DOHH2 (cell line): Measurements from ENCODE around the gene DENND1A.

ENCODE experiments used
- H3F3A ChIP-seq: fragments of 200-600 bp; sonication (generic), shearing (Covaris generic); 2 replicates; pipeline ENCODE4 v1.6.0; 2016; ENCODE audit warnings: antibody characterized with exemption, mild to moderate bottlenecking; ENCODE audit not compliant: control insufficient read depth, insufficient read depth
- H3K27ac ChIP-seq: fragments of 200-600 bp; sonication (generic); 2 replicates; pipeline ENCODE4 v1.5.1; 2014; ENCODE audit warnings: low read depth, mild to moderate bottlenecking, low read length, moderate library complexity
- H3K27me3 ChIP-seq: fragments of 200-600 bp; sonication (generic); 2 replicates; pipeline ENCODE4 v1.6.1; 2014; ENCODE audit warnings: mild to moderate bottlenecking, low read length, mixed read lengths; ENCODE audit not compliant: control insufficient read depth
- H3K36me3 ChIP-seq: fragments of 200-600 bp; sonication (generic); 2 replicates; pipeline ENCODE4 v1.6.1; 2014; ENCODE audit warnings: mild to moderate bottlenecking, low read length, moderate library complexity, mixed read lengths; ENCODE audit not compliant: control insufficient read depth
- H3K4me1 ChIP-seq: fragments of 200-600 bp; sonication (generic); 2 replicates; pipeline ENCODE4 v1.6.1; 2014; ENCODE audit warnings: mild to moderate bottlenecking, low read length, mixed read lengths; ENCODE audit not compliant: control insufficient read depth
- H3K4me2 ChIP-seq: fragments of 200-600 bp; sonication (generic); 2 replicates; pipeline ENCODE4 v1.6.0; 2014; ENCODE audit warnings: mild to moderate bottlenecking, low read length, moderate library complexity
- H3K4me3 ChIP-seq: fragments of 200-600 bp; sonication (generic); 2 replicates; pipeline ENCODE4 v1.5.1; 2014; ENCODE audit warnings: mild to moderate bottlenecking, low read length, mixed read lengths
- H3K79me2 ChIP-seq: fragments of 200-600 bp; sonication (generic); 2 replicates; pipeline ENCODE4 v1.6.1; 2014; ENCODE audit warnings: mild to moderate bottlenecking, low read length, mixed read lengths; ENCODE audit not compliant: control insufficient read depth
- H3K9me2 ChIP-seq: fragments of 200-600 bp; sonication (generic); replicated peaks from 2 replicates; pipeline ENCODE4 v1.6.1; 2014; ENCODE audit warnings: mild to moderate bottlenecking, low read length, mixed read lengths; ENCODE audit not compliant: control insufficient read depth
- H3K9me3 ChIP-seq: fragments of 200-600 bp; sonication (generic); 2 replicates; pipeline ENCODE4 v1.6.1; 2014; ENCODE audit warnings: antibody characterized with exemption, low read length, mixed read lengths; ENCODE audit not compliant: control insufficient read depth, insufficient read depth
- H4K20me1 ChIP-seq: fragments of 200-600 bp; sonication (generic); 2 replicates; pipeline ENCODE4 v1.6.0; 2014; ENCODE audit warnings: low read depth, mild to moderate bottlenecking, antibody characterized with exemption, low read length, moderate library complexity; ENCODE audit not compliant: control insufficient read depth, insufficient read depth
- CTCF ChIP-seq: fragments of 200-600 bp; sonication (generic); IDR thresholded peaks from one replicate; pipeline ENCODE4 v1.5.1; 2014; ENCODE audit warnings: antibody characterized with exemption, mild to moderate bottlenecking, low read depth, low read length; ENCODE audit not compliant: poor library complexity, severe bottlenecking
- EZH2phosphoT487 ChIP-seq: fragments of 200-600 bp; sonication (generic); IDR thresholded peaks from 2 replicates; pipeline ENCODE4 v1.6.1; 2017; ENCODE audit warnings: borderline replicate concordance, mild to moderate bottlenecking, antibody characterized with exemption, low read length, moderate library complexity, mixed read lengths

Gene DENND1A

GRCh38 chr9:123605286-123605685 is 324.6 kb downstream of the DENND1A start:
- H3K36me3 ChIP-seq: no peaks in the 10 kb centered on the region

DNA sequence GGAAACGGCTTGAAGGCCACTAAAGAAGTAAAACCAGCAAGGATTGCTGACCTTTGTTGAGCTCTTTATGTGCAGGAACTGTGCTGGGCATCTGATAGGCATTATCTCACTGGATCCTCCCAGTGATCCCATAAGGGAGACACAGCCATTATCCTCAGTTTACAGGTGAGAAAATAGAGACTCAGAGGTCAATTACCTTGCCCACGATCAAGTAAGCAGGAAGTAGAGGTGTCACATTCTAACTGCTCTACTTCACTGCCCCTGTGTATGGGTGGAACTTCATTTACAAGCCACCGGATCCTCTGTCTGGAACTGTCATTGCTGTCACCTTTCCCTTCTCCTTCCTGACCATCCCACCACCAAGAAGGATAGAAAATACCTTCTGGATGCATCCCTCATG is 325.1 kb downstream of the DENND1A start:
- Histone ChIP-seq H4K20me1 (no peaks in the 10 kb centered on the region), H3K4me3 (no peak overlapping the region)

More at GRCh38 chr9:123605286-123605685, 324.6 kb downstream of the DENND1A start:
- Histone ChIP-seq H3K4me1 (peaks cover 17% of the 10 kb centered on the region), H3K9me2 (no peaks in the 10 kb centered on the region), H3K27me3 (no peaks in the 10 kb centered on the region), H3K9me3 (no peaks in the 10 kb centered on the region), H3K79me2 (no peaks in the 10 kb centered on the region), H4K20me1 (no peaks in the 10 kb centered on the region), H3F3A (no peaks in the 10 kb centered on the region), H3K4me2 (no peak overlapping the region), H3K4me3 (no peak overlapping the region), H3K27ac (no peak overlapping the region)
- TF ChIP-seq EZH2phosphoT487 (no peak), CTCF (no peak)

GRCh38 chr9:123601828-123602227 is 328.1 kb downstream of the DENND1A start:
- Histone ChIP-seq H3F3A (no peaks in the 10 kb centered on the region), H3K79me2 (no peaks in the 10 kb centered on the region), H3K36me3 (no peaks in the 10 kb centered on the region), H3K4me1 (no peaks in the 10 kb centered on the region), H3K4me2 (no peak overlapping the region), H3K4me3 (no peak overlapping the region), H3K9me2 (no peaks in the 10 kb centered on the region), H3K27ac (no peak overlapping the region), H4K20me1 (no peaks in the 10 kb centered on the region), H3K9me3 (no peaks in the 10 kb centered on the region), H3K27me3 (no peaks in the 10 kb centered on the region)
- no peak for TF ChIP-seq EZH2phosphoT487
- no peak for TF ChIP-seq CTCF

More for the DNA sequence above, 325.1 kb downstream of the DENND1A start:
- Histone ChIP-seq H3K79me2 (no peaks in the 10 kb centered on the region), H3K36me3 (no peaks in the 10 kb centered on the region), H3K9me2 (no peaks in the 10 kb centered on the region), H3K4me1 (peaks cover 17% of the 10 kb centered on the region), H3F3A (no peaks in the 10 kb centered on the region), H3K4me2 (no peak overlapping the region), H3K27ac (no peak overlapping the region), H3K9me3 (no peaks in the 10 kb centered on the region), H3K27me3 (no peaks in the 10 kb centered on the region)
- no peak for TF ChIP-seq EZH2phosphoT487
- TF ChIP-seq CTCF: no peak

- no peak overlapping the region for H3K27ac ChIP-seq
- H3K27me3 ChIP-seq: no peaks in the 10 kb centered on the region
- H3F3A ChIP-seq: no peaks in the 10 kb centered on the region
- H4K20me1 ChIP-seq: no peaks in the 10 kb centered on the region
- H3K4me2 ChIP-seq: no peak overlapping the region
- no peaks in the 10 kb centered on the region for H3K36me3 ChIP-seq
- no peak for TF ChIP-seq EZH2phosphoT487
- TF ChIP-seq CTCF: no peak
- no peaks in the 10 kb centered on the region for H3K79me2 ChIP-seq
- no peaks in the 10 kb centered on the region for H3K4me1 ChIP-seq
- no peaks in the 10 kb centered on the region for H3K9me2 ChIP-seq
- no peak overlapping the region for H3K4me3 ChIP-seq
- no peaks in the 10 kb centered on the region for H3K9me3 ChIP-seq
Observed at GRCh38 chr9:123599781-123600180, 330.1 kb downstream of the DENND1A start.
